HepG2 (cell line): ENCODE data around the gene AADACL4.

Experiments
- ATF6 ChIP-seq: sonication (generic); formaldehyde crosslinking; conservative IDR thresholded peaks from 2 replicates; pipeline ENCODE4 v1.4.0; 2020; ENCODE audit warnings: missing genetic modification reagents
- DPF2 ChIP-seq: sonication (generic); formaldehyde crosslinking; IDR thresholded peaks from 2 replicates; pipeline ENCODE4 v1.4.0; 2020; ENCODE audit warnings: mild to moderate bottlenecking, low read depth, missing genetic modification reagents, borderline replicate concordance
- HNRNPLL ChIP-seq: fragments of 200-400 bp; formaldehyde crosslinking; IDR thresholded peaks from 2 replicates; pipeline ENCODE4 v1.6.1; 2017; ENCODE audit warnings: mild to moderate bottlenecking, low read depth, low read length; ENCODE audit not compliant: poor library complexity, severe bottlenecking
- POLR2AphosphoS2 ChIP-seq: IDR thresholded peaks from 2 replicates; pipeline ENCODE4 v1.6.1; 2011; ENCODE audit warnings: low read depth, low read length, improper control_type of control experiment
- TAF1 ChIP-seq: sonication (generic); formaldehyde crosslinking; IDR thresholded peaks from 2 replicates; pipeline ENCODE4 v1.4.0; 2020; ENCODE audit warnings: missing genetic modification reagents

- no peak for TF ChIP-seq HNRNPLL
- no peak for TF ChIP-seq ATF6 (CRISPR knock-in tag)
- TF ChIP-seq TAF1 (CRISPR knock-in tag) = no peak
- TF ChIP-seq POLR2AphosphoS2 = no peak
- no peak for TF ChIP-seq DPF2 (CRISPR knock-in tag)
Measured at GRCh38 chr1:12677565-12677964, 33.7 kb downstream of the AADACL4 start.
